ENCODE results near the gene ZNF646. TPM values are rescaled to one million over a fixed set of nuclear protein-coding genes. Genes with fewer than 3 reads are reported as not detected.

Gene ZNF646
- total and polyA plus RNA-seq, 4 donors: 0.89 to 9.6 (median 4.0) TPM

DNA sequence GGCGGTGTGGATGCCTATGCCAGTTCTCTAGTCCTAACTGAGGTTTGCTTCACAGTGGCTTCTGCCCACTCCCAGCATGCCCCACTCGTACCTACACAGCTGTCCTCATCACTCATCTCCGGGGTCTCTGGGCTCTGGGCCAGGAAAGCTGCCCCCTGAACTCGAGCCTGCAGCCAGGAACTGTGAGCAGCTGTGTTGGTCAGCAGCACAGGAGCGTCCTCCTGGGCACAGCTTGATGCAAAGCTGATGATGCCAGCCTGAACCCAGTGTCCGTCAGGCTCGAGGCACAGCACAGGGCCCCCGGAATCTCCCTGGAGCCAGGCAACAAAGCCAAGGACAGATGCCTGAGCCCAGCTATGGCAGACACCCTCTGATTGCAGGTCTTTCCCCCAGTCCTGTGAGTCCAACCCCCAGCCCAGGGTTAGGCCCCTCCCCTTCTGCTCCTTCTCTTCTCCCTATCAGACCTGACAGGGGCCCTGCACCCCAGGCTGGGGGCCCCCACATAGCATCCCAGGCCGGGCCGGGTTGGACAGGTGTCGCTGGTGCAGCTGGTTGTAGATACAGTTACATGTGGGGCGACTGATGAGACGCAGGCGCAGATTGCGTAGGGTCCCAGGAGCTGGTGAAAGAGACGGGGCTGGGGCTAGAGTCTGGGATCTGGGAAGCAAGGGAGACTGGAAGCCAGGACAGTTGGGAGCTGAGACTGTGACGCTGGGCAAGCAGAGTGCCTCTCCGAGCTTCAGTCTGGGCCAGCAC is 11.8 kb downstream of the ZNF646 start:
- Histone ChIP-seq H3K36me3 (ENCODE audit: control insufficient read depth in 4 of 4, insufficient read depth in 3 of 4, low read depth in 1 of 4, low read length in 3 of 4) (peaks cover 11 to 50% (median 29%) of the 10 kb centered on the region in 4 donors), H3K27ac (ENCODE audit: low read depth in 1 of 2, low read length in 2 of 2) (no peak overlapping the region), H3K4me3 (ENCODE audit: low read depth in 1 of 3, low read length in 3 of 3) (no peak overlapping the region), H3K9me3 (ENCODE audit: control insufficient read depth in 4 of 4, low read length in 3 of 4) (no peaks in the 10 kb centered on the region), H3K9ac (ENCODE audit: low read depth in 1 of 2, low read length in 2 of 2) (no peak overlapping the region), H3K4me1 (ENCODE audit: control insufficient read depth in 4 of 4, insufficient read depth in 4 of 4, low read length in 3 of 4) (no peaks in the 10 kb centered on the region), H3K27me3 (ENCODE audit: control insufficient read depth in 4 of 4, insufficient read depth in 4 of 4, low read length in 3 of 4) (no peaks in the 10 kb centered on the region)
- no peak for DNase-seq (ENCODE audit: low spot score)
- TF ChIP-seq NR2F2 (IDR thresholded peaks at IDR 0.05) (no peak), MAX (IDR thresholded peaks at IDR 0.05) (no peak), RXRA (IDR thresholded peaks at IDR 0.05) (no peak), RAD21 (IDR thresholded peaks at IDR 0.05) (no peak), HNF4G (IDR thresholded peaks at IDR 0.05) (no peak), YY1 (IDR thresholded peaks at IDR 0.05) (no peak), GABPA (IDR thresholded peaks at IDR 0.05 in 1 of 2, conservative IDR thresholded peaks at IDR 0.05 in 1 of 2) (no peak), EGR1 (IDR thresholded peaks at IDR 0.05; ENCODE audit: low read depth in 2 of 2) (no peak), HNF4A (conservative IDR thresholded peaks at IDR 0.05) (no peak), ZBTB33 (IDR thresholded peaks at IDR 0.05) (no peak), TAF1 (conservative IDR thresholded peaks at IDR 0.05) (no peak), FOXA1 (IDR thresholded peaks at IDR 0.05) (no peak), REST (IDR thresholded peaks at IDR 0.05) (no peak), JUND (IDR thresholded peaks at IDR 0.05) (no peak), FOXA2 (IDR thresholded peaks at IDR 0.05) (no peak), SP1 (IDR thresholded peaks at IDR 0.05) (no peak)
- TF ChIP-seq, protein P1, sequence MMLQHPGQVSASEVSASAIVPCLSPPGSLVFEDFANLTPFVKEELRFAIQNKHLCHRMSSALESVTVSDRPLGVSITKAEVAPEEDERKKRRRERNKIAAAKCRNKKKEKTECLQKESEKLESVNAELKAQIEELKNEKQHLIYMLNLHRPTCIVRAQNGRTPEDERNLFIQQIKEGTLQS (IDR thresholded peaks at IDR 0.05): no peak
- TF ChIP-seq, protein P2, sequence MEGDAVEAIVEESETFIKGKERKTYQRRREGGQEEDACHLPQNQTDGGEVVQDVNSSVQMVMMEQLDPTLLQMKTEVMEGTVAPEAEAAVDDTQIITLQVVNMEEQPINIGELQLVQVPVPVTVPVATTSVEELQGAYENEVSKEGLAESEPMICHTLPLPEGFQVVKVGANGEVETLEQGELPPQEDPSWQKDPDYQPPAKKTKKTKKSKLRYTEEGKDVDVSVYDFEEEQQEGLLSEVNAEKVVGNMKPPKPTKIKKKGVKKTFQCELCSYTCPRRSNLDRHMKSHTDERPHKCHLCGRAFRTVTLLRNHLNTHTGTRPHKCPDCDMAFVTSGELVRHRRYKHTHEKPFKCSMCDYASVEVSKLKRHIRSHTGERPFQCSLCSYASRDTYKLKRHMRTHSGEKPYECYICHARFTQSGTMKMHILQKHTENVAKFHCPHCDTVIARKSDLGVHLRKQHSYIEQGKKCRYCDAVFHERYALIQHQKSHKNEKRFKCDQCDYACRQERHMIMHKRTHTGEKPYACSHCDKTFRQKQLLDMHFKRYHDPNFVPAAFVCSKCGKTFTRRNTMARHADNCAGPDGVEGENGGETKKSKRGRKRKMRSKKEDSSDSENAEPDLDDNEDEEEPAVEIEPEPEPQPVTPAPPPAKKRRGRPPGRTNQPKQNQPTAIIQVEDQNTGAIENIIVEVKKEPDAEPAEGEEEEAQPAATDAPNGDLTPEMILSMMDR (IDR thresholded peaks at IDR 0.05; ENCODE audit: low read depth, low read length, missing input control): no peak
- 91% methylated on average over 18 of the region's 18 CpGs for WGBS

Data from liver (tissue), 9 donors.